Neutrophil (primary cell): Measurements from ENCODE around the gene PADI3.

Experiments used
- H3K27ac ChIP-seq: fragments of 200-600 bp; sonication (generic); 2 replicates; pipeline ENCODE4 v1.5.1; 2016; ENCODE audit warnings: mild to moderate bottlenecking, moderate library complexity
- H3K27me3 ChIP-seq: fragments of 200-600 bp; sonication (generic); 2 replicates; pipeline ENCODE4 v1.6.0; 2016; ENCODE audit warnings: mild to moderate bottlenecking
- H3K36me3 ChIP-seq: fragments of 200-600 bp; sonication (generic); 2 replicates; pipeline ENCODE4 v1.5.1; 2017
- H3K4me1 ChIP-seq, 2 experiments: fragments of 200-600 bp in 1 of 2; sonication (generic) in 1 of 2; 1 replicate in 1 of 2; 2 replicates in 1 of 2; pipeline versions ENCODE4 v1.5.1 to v1.6.1; 2013 to 2016; ENCODE audit warnings: low read depth in 1 of 2, low read length in 1 of 2, mild to moderate bottlenecking in 1 of 2, moderate library complexity in 1 of 2; ENCODE audit not compliant: control insufficient read depth in 1 of 2, insufficient read depth in 1 of 2
- H3K4me3 ChIP-seq, 2 experiments: fragments of 200-600 bp in 1 of 2; sonication (generic) in 1 of 2; 1 replicate in 1 of 2; 2 replicates in 1 of 2; pipeline ENCODE4 v1.5.1; 2013 to 2016; ENCODE audit warnings: low read depth in 1 of 2, low read length in 1 of 2, mild to moderate bottlenecking in 1 of 2, moderate library complexity in 1 of 2
- H3K9me3 ChIP-seq: fragments of 200-600 bp; sonication (generic); 2 replicates; pipeline ENCODE4 v1.5.1; 2016
- TF ChIP-seq, protein P1 (sequence below): fragments of 200-600 bp; sonication (generic); IDR thresholded peaks from 2 replicates; pipeline ENCODE4 v1.5.1; 2016; ENCODE audit warnings: antibody characterized with exemption

PADI3 gene

DNA sequence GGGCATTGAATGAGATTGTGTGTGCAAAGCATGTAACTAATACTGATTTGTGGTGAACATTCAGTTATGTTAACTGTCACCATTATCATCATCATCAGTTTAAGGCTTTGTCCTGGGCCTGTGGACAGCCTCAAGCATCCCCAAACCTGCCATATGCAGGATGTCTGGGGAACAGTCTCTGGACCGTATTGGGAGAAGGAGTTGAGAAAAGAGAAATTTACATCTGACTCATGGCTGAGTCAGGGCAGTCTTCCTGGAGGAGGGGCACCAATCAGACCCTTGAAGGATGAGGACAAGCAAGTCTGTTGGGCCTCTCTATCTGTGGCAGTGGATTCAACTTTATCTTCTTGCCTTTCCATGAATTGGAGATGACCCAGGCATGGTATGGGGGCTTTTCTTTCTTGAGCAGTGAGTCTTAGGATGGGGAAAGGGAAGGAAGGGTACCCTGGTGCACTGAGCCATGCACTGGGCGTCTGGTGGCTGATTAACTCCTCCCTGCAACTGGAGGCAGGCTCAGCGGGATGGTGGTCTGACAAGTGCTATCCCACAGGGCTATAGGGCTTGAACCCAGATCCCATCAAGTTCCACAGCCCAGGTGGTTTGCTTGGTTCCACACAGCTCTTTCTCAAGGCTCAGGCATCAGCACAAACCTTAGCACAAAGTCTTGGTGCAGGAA is 2.9 kb downstream of the PADI3 start:
- peaks cover 14% of the 10 kb centered on the region for H3K27me3 ChIP-seq

GRCh38 chr1:17255336-17255735 is 6.4 kb downstream of the PADI3 start:
- H3K27ac ChIP-seq = no peak overlapping the region
- peaks cover 8% of the 10 kb centered on the region for H3K27me3 ChIP-seq
- no peaks in the 10 kb centered on the region for H3K9me3 ChIP-seq
- H3K4me1 ChIP-seq = peaks cover 10 to 13% of the 10 kb centered on the region in 2 experiments
- no peaks in the 10 kb centered on the region for H3K36me3 ChIP-seq
- TF ChIP-seq, protein P1, sequence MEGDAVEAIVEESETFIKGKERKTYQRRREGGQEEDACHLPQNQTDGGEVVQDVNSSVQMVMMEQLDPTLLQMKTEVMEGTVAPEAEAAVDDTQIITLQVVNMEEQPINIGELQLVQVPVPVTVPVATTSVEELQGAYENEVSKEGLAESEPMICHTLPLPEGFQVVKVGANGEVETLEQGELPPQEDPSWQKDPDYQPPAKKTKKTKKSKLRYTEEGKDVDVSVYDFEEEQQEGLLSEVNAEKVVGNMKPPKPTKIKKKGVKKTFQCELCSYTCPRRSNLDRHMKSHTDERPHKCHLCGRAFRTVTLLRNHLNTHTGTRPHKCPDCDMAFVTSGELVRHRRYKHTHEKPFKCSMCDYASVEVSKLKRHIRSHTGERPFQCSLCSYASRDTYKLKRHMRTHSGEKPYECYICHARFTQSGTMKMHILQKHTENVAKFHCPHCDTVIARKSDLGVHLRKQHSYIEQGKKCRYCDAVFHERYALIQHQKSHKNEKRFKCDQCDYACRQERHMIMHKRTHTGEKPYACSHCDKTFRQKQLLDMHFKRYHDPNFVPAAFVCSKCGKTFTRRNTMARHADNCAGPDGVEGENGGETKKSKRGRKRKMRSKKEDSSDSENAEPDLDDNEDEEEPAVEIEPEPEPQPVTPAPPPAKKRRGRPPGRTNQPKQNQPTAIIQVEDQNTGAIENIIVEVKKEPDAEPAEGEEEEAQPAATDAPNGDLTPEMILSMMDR = no peak
- no peak overlapping the region for H3K4me3 ChIP-seq

More for the DNA sequence above, 2.9 kb downstream of the PADI3 start:
- Histone ChIP-seq H3K36me3 (no peaks in the 10 kb centered on the region), H3K4me3 (no peak overlapping the region), H3K27ac (no peak overlapping the region), H3K9me3 (no peaks in the 10 kb centered on the region), H3K4me1 (peaks cover 10 to 13% of the 10 kb centered on the region in 2 experiments)
- TF ChIP-seq, protein P1 = no peak

- H3K4me1 ChIP-seq = peaks cover 10 to 13% of the 10 kb centered on the region in 2 experiments
- H3K9me3 ChIP-seq = no peaks in the 10 kb centered on the region
- TF ChIP-seq, protein P1 = no peak
- no peaks in the 10 kb centered on the region for H3K27me3 ChIP-seq
- H3K27ac ChIP-seq = no peak overlapping the region
- no peaks in the 10 kb centered on the region for H3K36me3 ChIP-seq
- H3K4me3 ChIP-seq = no peak overlapping the region
Observed at GRCh38 chr1:17258116-17258757, 9.3 kb downstream of the PADI3 start.

DNA sequence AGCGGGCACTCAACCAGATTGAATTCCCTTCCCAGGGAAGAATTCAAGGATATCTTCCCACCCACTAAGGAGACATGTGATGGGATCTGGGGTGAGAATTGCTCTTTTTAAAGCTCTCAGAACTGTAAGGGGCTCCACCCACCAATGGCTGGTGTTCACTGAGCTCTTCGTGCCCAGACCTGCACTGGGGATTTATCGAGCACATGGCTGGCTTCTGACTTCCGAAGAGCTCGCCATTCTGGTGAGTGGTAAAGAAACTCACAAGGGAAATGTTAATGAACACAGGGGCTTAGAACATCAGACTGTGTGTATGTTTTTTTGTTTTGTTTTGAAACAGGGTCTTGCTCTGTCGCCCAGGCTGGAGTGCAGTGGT is 9.8 kb downstream of the PADI3 start:
- H3K36me3 ChIP-seq = no peaks in the 10 kb centered on the region
- no peaks in the 10 kb centered on the region for H3K9me3 ChIP-seq
- peaks cover 10 to 13% of the 10 kb centered on the region in 2 experiments for H3K4me1 ChIP-seq
- TF ChIP-seq, protein P1 = no peak
- no peaks in the 10 kb centered on the region for H3K27me3 ChIP-seq
- H3K4me3 ChIP-seq = no peak overlapping the region
- no peak overlapping the region for H3K27ac ChIP-seq

- Histone ChIP-seq H3K27me3 (no peaks in the 10 kb centered on the region), H3K9me3 (no peaks in the 10 kb centered on the region), H3K36me3 (no peaks in the 10 kb centered on the region), H3K4me3 (no peak overlapping the region), H3K27ac (no peak overlapping the region), H3K4me1 (peaks cover 10 to 13% of the 10 kb centered on the region in 2 experiments)
- TF ChIP-seq, protein P1 = no peak
Observed at GRCh38 chr1:17259233-17259873, 10.5 kb downstream of the PADI3 start.
